Neural progenitor cell (in vitro differentiated cells): Measurements from ENCODE around the gene FAM13C. TPM values are rescaled to one million over a fixed set of nuclear protein-coding genes. Genes with fewer than 3 reads are reported as not detected.

Experiments used
- DNase-seq: peaks from one replicate; pipeline ENCODE4 v3.0.0-alpha.2; 2016; ENCODE audit warnings: low spot score
- H2AFZ ChIP-seq: fragments of 200-600 bp; sonication (generic); replicated peaks from 2 replicates; pipeline ENCODE4 v1.6.1; 2016; ENCODE audit warnings: antibody characterized with exemption
- H3F3A ChIP-seq: fragments of 200-600 bp; sonication (generic); 2 replicates; pipeline ENCODE4 v1.6.1; 2016; ENCODE audit warnings: antibody characterized with exemption, low read depth
- H3K27ac ChIP-seq: fragments of 200-600 bp; sonication (generic); 2 replicates; pipeline ENCODE4 v1.5.1; 2016; ENCODE audit warnings: mild to moderate bottlenecking
- H3K27me3 ChIP-seq: fragments of 200-600 bp; sonication (generic); 2 replicates; pipeline ENCODE4 v1.6.1; 2016; ENCODE audit warnings: mild to moderate bottlenecking, moderate library complexity
- H3K36me3 ChIP-seq: fragments of 200-600 bp; sonication (generic); 2 replicates; pipeline ENCODE4 v1.5.1; 2016
- H3K4me1 ChIP-seq: fragments of 200-600 bp; sonication (generic); 2 replicates; pipeline ENCODE4 v1.6.1; 2016; ENCODE audit warnings: mixed run types
- H3K4me2 ChIP-seq: fragments of 200-600 bp; sonication (generic); 2 replicates; pipeline ENCODE4 v1.6.1; 2016
- H3K4me3 ChIP-seq: fragments of 200-600 bp; sonication (generic); 2 replicates; pipeline ENCODE4 v1.5.1; 2016
- H3K79me2 ChIP-seq: fragments of 200-600 bp; sonication (generic); 2 replicates; pipeline ENCODE4 v1.6.1; 2016; ENCODE audit warnings: low read depth
- H3K9ac ChIP-seq: fragments of 200-600 bp; sonication (generic); 2 replicates; pipeline ENCODE4 v1.6.1; 2016
- H3K9me3 ChIP-seq: fragments of 200-600 bp; sonication (generic); 2 replicates; pipeline ENCODE4 v1.5.1; 2016; ENCODE audit warnings: low read depth
- H4K20me1 ChIP-seq: fragments of 200-600 bp; sonication (generic); 2 replicates; pipeline ENCODE4 v1.6.1; 2016; ENCODE audit warnings: low read depth
- H3K27ac Mint-ChIP-seq: 3 replicates; pipeline ENCODE4 v1.8.0; 2021; ENCODE audit warnings: mixed read lengths
- H3K27me3 Mint-ChIP-seq: 2 replicates; pipeline ENCODE4 v1.8.0; 2022; ENCODE audit warnings: low read depth, mild to moderate bottlenecking, inconsistent platforms, moderate library complexity, mixed read lengths; ENCODE audit not compliant: insufficient read depth
- H3K36me3 Mint-ChIP-seq: 3 replicates; pipeline ENCODE4 v1.8.0; 2021; ENCODE audit warnings: mixed read lengths
- H3K4me1 Mint-ChIP-seq: 3 replicates; pipeline ENCODE4 v1.8.0; 2021; ENCODE audit warnings: mixed read lengths
- H3K4me3 Mint-ChIP-seq: 3 replicates; pipeline ENCODE4 v1.8.0; 2021; ENCODE audit warnings: mild to moderate bottlenecking, moderate library complexity, mixed read lengths
- H3K9me3 Mint-ChIP-seq: 3 replicates; pipeline ENCODE4 v1.8.0; 2020; ENCODE audit warnings: mixed read lengths
- EZH2 ChIP-seq: fragments of 200-600 bp; sonication (generic); IDR thresholded peaks from 2 replicates; pipeline ENCODE4 v1.6.1; 2017; ENCODE audit warnings: antibody characterized with exemption, mild to moderate bottlenecking, moderate library complexity
- EZH2phosphoT487 ChIP-seq: fragments of 200-600 bp; sonication (generic); IDR thresholded peaks from 2 replicates; pipeline ENCODE4 v1.6.1; 2017; ENCODE audit warnings: antibody characterized with exemption
- total RNA-seq: library from RNA; depleted of rRNA; stranded (reverse); fragments of >200 nt; gene quantifications from 2 replicates; pipeline ENCODE4 v1.2.3, GENCODE V29; 2015; ENCODE audit warnings: low replicate concordance
- TF ChIP-seq, protein P1 (sequence below): fragments of 200-600 bp; sonication (generic); IDR thresholded peaks from 2 replicates; pipeline ENCODE4 v1.5.1; 2017; ENCODE audit warnings: antibody characterized with exemption, mild to moderate bottlenecking

FAM13C gene
- total RNA-seq, 1 donor from 2014 or later, result 3.1 TPM

DNA sequence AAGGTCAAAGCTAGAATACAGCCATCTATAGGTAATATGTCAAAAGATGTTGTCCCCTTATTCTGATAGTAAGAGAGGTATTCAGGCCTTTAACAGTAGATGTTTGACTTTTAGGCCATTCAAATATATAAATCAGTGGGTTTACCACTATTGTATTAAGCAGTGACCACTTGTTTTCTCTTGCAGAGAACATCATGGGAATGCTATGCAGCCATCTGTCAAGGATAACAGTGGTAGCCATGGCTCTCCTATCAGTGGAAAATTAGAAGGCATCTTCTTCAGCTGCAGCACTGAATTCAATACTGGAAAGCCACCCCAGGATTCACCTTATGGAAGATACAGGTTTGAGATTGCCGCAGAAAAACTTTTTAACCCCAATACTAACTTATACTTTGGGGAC, 117.5 kb downstream of the FAM13C start:
- Mint-ChIP-seq H3K4me3 (no peak overlapping the region), H3K9me3 (no peaks in the 10 kb centered on the region), H3K27ac (no peak overlapping the region), H3K4me1 (no peaks in the 10 kb centered on the region), H3K36me3 (peaks cover 1% of the 10 kb centered on the region), H3K27me3 (no peaks in the 10 kb centered on the region)
- Histone ChIP-seq H2AFZ (no peak overlapping the region), H3K9me3 (no peaks in the 10 kb centered on the region), H3K9ac (no peak overlapping the region), H3K4me2 (no peak overlapping the region), H3K36me3 (no peaks in the 10 kb centered on the region), H3F3A (no peaks in the 10 kb centered on the region), H3K27me3 (no peaks in the 10 kb centered on the region), H3K27ac (no peak overlapping the region), H3K79me2 (no peaks in the 10 kb centered on the region), H3K4me1 (no peaks in the 10 kb centered on the region), H4K20me1 (no peaks in the 10 kb centered on the region), H3K4me3 (no peak overlapping the region)
- no peak for DNase-seq
- TF ChIP-seq, protein P1, sequence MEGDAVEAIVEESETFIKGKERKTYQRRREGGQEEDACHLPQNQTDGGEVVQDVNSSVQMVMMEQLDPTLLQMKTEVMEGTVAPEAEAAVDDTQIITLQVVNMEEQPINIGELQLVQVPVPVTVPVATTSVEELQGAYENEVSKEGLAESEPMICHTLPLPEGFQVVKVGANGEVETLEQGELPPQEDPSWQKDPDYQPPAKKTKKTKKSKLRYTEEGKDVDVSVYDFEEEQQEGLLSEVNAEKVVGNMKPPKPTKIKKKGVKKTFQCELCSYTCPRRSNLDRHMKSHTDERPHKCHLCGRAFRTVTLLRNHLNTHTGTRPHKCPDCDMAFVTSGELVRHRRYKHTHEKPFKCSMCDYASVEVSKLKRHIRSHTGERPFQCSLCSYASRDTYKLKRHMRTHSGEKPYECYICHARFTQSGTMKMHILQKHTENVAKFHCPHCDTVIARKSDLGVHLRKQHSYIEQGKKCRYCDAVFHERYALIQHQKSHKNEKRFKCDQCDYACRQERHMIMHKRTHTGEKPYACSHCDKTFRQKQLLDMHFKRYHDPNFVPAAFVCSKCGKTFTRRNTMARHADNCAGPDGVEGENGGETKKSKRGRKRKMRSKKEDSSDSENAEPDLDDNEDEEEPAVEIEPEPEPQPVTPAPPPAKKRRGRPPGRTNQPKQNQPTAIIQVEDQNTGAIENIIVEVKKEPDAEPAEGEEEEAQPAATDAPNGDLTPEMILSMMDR, result no peak
- TF ChIP-seq EZH2, result no peak

DNA sequence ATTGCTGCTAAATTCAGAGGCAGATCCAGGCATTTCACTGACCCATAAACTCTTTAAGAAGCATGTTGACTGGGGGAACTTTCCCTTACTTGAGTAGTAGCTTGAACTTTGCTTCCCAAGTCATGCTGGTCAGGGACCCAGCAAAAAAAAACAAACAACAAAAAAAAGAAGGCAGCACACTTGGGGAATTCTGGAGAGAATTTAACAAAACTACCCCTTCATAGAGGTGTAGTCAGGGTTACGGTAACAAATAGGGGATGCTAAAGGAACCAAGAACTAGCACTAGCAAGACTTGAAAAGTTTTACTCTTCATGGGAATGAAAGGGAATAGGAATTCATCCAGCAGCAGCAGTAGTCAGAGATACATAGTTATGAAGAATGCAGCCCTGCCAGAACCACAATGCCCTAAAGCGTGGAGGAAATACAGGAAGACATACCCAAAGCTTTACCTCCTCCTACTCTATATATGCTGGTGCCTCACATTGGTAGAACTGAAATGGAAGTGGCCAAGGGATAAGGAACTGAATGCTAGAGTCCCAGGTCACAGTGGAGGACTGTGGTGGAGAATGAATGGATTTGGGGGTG, 118.6 kb downstream of the FAM13C start:
- TF ChIP-seq EZH2phosphoT487 (no peak), EZH2 (no peak)
- TF ChIP-seq, protein P1, result no peak
- Mint-ChIP-seq H3K27ac (no peak overlapping the region), H3K9me3 (peaks cover 4% of the 10 kb centered on the region), H3K27me3 (no peaks in the 10 kb centered on the region), H3K36me3 (peaks cover 6% of the 10 kb centered on the region), H3K4me1 (no peaks in the 10 kb centered on the region), H3K4me3 (no peak overlapping the region)
- H4K20me1 ChIP-seq, result no peaks in the 10 kb centered on the region
- H3K4me3 ChIP-seq, result no peak overlapping the region
- no peaks in the 10 kb centered on the region for H3K79me2 ChIP-seq
- no peak overlapping the region for H3K9ac ChIP-seq
- no peak overlapping the region for H3K27ac ChIP-seq
- H3K4me1 ChIP-seq, result no peaks in the 10 kb centered on the region
- H2AFZ ChIP-seq, result no peak overlapping the region
- H3K36me3 ChIP-seq, result no peaks in the 10 kb centered on the region
- no peaks in the 10 kb centered on the region for H3K27me3 ChIP-seq
- no peak for DNase-seq
- H3F3A ChIP-seq, result no peaks in the 10 kb centered on the region
- H3K4me2 ChIP-seq, result no peak overlapping the region
- no peaks in the 10 kb centered on the region for H3K9me3 ChIP-seq

DNA sequence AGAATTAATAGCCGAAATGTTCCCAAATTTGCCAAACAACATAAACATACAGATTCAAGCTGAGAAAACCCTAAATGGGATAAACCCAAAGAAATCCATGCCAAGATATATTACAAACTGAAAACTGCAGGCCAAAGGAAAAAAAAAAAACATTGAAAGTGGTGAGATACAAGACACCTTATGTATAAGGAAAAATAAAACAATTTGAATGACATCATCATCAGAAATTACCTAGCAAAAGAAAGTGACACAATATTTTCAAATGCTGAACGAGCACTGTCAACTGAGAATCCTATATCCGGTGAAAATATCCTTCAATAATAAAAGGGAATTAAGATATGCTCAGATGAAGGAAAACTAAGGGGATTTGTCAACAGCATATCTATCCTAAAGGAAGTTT, 119.4 kb downstream of the FAM13C start:
- H3F3A ChIP-seq, result no peaks in the 10 kb centered on the region
- Mint-ChIP-seq H3K27ac (no peak overlapping the region), H3K36me3 (peaks cover 6% of the 10 kb centered on the region), H3K9me3 (peaks cover 4% of the 10 kb centered on the region), H3K4me3 (no peak overlapping the region), H3K27me3 (no peaks in the 10 kb centered on the region), H3K4me1 (no peaks in the 10 kb centered on the region)
- TF ChIP-seq, protein P1, result no peak
- TF ChIP-seq EZH2phosphoT487 (no peak), EZH2 (no peak)
- H3K9me3 ChIP-seq, result no peaks in the 10 kb centered on the region
- no peaks in the 10 kb centered on the region for H3K79me2 ChIP-seq
- no peaks in the 10 kb centered on the region for H3K4me1 ChIP-seq
- DNase-seq, result no peak
- no peaks in the 10 kb centered on the region for H3K36me3 ChIP-seq
- no peak overlapping the region for H3K9ac ChIP-seq
- H3K27ac ChIP-seq, result no peak overlapping the region
- no peaks in the 10 kb centered on the region for H3K27me3 ChIP-seq
- no peak overlapping the region for H3K4me3 ChIP-seq
- no peak overlapping the region for H3K4me2 ChIP-seq
- H2AFZ ChIP-seq, result no peak overlapping the region
- H4K20me1 ChIP-seq, result no peaks in the 10 kb centered on the region
